Measurements from ENCODE around the gene STX12.
"Not testable (repeated sequence)": the region's sequence is repeated elsewhere in the genome, so short reads cannot be mapped to it uniquely, and the experiment has no call there.

STX12 gene

GRCh38 chr1:27865821-27866220 lies 92.8 kb downstream of the STX12 start:
- DNase-seq = no peak

DNA sequence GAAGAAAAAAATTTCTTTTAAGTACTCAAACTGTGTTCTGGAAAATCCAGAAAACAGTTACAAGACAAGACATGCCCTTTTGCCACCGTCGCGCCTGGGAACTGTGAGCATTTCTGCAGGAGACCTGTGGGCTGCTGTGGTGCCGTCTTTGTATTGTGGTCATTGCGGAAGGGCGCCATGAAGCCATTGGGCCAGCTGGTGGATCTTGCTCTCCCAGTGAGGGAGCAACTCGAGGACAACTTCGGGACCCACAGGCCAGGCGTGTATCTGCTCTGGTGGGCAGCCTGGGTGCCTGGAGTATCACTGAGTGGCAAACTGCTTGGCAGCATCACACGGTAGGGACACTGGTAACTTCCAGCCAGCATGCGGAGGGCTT lies 95.5 kb downstream of the STX12 start:
- DNase-seq = no peak

DNA sequence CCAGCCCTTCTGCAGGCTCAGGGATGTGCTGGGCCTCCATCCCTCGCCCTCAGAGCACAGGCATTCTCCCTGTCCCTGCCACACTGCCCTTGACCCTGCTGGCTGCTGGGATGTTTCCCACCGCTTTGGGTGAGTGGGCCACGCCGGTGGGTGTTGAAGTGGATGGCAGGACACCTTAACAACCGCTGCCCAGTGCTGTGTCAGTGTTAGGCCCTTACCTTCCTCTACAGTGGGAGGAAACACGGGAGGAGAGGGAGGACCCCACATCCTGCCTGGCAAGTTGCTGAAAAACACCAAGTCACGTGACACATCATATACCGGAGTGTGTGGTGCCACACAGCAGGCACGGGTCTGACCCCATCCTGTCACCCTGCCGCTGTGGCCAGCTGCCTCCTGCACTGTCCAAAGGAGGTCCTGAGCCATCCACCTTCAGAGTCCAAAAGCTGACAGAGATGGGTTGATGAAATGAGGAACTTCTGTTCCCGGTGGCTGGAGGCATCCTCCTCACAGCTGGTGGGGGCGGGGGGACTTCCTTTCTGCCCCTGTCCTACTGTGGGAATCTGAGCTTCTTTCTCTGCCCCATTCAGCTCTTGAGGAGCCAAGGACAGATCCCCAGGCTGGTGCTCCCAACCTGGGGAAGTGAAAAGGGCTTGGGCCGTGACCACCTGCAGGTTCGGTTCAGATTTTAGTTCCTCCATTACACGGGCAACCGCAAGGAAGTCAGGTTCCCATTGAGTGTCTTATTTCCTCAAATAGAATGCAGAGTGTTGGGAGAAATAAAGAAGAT lies 96.1 kb downstream of the STX12 start:
- DNase-seq = no peak

DNA sequence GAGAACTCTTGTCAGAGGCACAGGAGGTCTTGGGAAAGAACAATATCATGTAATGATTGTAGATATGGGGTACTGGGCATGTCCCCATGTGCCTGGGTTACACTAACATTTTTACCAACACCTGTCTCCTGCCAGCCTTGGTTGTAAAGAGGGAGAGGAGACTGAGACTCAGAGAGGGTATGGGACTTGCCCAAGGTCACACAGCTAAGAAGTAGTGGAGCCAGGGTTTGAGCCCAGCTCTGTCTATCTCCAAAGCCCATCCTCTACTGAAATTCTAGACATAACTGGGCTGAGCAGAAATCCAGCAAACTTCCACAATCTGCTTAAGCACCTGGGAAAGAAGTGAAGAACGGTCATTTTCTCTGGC lies 96.7 kb downstream of the STX12 start:
- no peak for DNase-seq

DNA sequence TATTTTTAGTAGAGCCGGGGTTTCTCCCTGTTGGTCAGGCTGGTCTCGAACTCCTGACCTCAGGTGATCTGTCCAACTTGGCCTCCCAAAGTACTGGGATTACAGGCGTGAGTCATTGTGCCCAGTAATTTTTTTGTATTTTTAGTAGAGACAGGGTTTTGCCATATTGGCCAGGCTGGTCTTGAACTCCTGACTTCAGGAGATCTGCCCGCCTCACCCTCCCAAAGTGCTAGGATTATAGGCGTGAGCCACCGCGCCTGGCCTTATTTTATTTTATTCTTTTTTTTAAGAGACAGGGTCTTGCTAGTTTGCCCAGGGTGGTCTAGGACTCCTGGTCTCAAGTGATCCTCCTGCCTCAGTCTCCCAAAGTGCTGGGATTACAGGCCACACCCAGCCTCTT lies 98.1 kb downstream of the STX12 start:
- not testable (repeated sequence) for DNase-seq

DNA sequence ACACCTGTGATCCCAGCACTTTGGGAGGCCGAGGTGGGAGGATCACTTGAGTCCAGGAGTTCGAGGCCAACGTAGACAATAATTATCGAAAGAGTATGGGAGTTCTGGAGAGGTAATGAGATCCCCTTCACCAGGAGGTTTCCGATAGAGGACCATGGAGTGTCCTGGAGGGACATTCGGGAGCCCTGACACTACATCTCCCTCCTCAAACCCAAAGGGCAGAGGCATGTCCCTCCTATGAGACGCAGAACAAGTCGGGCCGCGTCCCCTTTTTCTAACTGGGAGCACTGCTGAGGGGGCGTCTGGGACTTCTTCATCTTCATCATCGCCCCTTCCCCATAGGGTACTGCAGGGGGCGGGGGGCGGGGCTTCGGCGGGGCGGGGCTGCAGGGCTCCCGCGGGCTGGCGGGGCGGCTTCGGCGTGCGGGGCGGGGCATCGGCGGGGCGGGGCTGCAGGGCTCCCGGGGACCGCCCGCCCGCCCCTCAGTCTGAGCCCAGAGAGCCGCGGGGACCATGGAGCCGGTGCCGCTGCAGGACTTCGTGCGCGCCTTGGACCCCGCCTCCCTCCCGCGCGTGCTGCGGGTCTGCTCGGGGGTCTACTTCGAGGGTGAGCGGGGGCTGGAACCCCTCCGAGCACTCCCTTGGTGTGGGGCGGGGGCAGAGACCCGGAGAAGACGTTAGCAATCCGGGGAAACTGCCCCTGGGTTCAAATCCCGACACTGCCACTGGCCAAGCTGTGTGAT lies 99.2 kb downstream of the STX12 start, which contains the start of gene THEMIS2:
Gene THEMIS2, plus strand, starts transcription at position 486 of the 743 bp plus-strand sequence. Its CDS starts 28 bp downstream, at position 514.
- DNase-seq = peak in 44 of 56 donors; percentile 28 to 83 (median 50)

DNA sequence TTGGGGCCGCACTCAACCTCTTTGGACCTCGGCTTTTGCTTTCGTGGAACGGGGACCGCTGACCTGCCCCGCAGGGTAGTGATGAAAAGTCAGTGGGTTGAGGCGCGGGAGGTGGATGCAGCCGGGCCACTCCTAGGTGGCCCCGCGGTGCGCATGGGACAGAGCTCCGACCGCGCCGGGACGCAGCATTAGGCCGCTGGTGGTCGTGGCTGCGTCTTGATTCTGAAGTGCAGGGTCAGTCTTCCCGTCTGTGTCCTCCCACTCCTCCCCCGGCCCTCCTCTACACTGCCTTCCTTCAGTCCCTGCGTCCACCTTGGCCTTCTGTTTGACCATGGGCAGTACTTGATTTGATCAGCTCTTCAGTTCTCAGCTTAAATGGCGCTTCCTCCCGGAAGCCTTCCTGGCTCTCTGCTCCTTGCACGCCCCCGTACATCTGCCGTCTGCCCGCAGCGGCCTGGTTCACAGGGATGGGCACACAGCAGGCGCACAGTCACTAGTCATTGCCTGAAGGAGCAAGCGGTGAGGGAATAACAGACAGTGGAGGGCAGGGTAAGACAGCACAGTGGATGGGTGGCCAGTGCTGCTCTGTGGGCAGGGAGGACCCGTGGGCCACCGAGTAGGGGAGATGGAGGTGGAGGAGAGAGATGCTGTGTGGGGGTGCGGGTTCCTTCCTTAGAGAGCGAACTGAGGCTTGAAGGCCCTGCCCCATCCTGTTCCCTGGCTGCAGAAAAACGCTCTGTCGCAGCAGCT lies 100.0 kb downstream of the STX12 start:
- DNase-seq = peak in 1 of 56 donors; percentile 29

- DNase-seq = no peak
These were observed 100.8 kb downstream of the STX12 start for GRCh38 chr1:27873671-27874384.

Data from nucleus accumbens (tissue), 56 donors.